Superior temporal gyrus (tissue), 1 donor: ENCODE measurements around the gene JAGN1.
"Not testable (repeated sequence)": the region's sequence is repeated elsewhere in the genome, so short reads cannot be mapped to it uniquely, and the experiment has no call there.

Experiments
- DNase-seq: peaks from one replicate; pipeline ENCODE4 v3.0.0-alpha.2; 2016; ENCODE audit errors: extremely low spot score

JAGN1 gene

DNA sequence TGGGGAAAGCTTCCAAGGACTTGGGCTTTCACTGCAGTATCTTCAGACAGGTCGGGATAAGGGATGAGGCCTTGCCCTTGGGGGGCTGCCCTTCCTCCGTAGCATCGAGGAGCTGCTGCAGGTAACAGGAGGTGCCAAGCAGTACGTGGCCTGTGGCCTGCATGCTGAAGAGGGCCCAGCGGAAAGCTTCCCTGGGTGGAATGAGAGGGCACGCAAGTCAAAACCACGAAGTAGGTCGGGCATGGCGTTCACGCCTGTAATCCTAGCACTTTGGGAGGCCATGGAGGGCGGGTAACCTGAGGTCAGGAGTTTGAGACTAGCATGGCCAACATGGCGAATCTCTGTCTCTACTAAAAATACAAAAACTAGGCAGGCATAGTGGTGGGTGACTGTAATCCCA is 23.3 kb upstream of the JAGN1 start:
- no peak for DNase-seq

DNA sequence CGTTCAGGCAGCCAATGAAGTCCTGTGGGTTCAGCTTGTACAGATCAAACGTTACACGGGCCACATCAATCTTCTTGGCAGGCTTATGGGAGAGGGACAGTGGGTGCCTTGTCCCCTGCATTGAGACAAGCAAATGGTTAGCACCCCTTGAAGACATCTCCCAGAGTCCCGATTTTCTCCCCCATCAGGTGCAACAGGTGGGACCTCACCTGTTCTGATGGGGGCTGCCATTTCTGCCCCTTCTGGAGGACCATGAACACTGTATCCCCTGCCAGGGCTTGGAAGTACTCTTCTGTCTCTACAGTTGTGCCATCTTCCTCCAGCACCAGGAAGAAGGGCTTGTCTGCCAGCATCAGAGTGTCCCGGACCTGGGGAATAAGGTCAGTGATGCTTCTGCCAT is 20.5 kb upstream of the JAGN1 start:
- no peak for DNase-seq

DNA sequence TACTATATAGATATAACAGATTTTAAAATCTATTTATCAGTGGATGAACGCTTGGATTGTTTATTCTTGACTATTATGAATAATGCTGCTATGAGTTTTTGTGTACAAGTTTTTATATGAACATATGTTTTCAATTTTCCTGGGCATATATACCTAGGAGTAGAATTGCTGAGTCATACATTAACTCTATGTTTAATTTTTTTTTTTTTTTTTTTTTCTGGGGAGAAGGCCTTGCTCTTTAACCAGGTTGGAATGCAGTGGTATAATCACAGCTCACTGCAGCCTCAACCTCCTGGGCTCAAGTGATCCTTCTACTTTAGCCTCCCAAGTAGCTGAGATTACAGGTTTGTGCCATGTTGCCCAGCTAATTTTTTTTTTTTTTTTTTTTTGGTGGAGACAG is 19.4 kb upstream of the JAGN1 start:
- no peak for DNase-seq

DNA sequence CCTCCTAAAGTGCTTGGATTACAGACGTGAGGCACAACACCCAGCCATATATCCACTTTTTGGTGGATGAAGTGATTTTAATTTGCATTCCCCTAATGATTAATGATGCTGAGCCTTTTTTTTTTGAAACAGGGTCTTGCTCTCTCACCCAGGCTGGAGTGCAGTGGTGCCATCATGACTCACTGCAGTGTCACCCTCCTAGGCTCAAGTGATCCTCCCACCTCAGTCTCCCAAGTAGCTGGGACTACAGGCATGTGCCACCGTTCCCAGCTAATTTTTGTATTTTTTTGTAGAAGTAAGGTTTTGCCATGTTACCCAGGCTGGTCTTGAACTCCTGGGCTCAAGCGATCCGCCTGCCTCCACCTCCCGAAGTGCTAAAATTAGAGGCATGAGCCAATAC is 18.3 kb upstream of the JAGN1 start:
- not testable (repeated sequence) for DNase-seq

DNA sequence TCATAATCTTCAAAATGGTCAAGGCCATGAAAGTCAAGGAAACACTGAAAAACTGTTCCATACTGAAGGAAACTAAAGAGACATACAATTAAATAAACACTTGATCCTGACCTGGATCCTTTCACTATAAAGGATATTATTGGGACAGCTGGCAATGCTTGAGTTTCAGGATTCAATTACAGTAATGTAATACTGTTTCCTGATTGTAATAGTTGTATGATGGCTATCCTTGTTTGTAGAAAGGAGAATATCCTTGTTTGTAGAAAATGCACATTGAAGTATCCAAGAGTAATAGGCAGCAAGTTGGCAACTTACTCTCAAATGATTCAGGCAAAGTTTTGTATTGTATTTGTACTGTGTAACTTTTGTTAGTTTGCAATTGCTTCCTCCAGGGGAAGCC is 15.0 kb upstream of the JAGN1 start:
- DNase-seq: no peak

DNA sequence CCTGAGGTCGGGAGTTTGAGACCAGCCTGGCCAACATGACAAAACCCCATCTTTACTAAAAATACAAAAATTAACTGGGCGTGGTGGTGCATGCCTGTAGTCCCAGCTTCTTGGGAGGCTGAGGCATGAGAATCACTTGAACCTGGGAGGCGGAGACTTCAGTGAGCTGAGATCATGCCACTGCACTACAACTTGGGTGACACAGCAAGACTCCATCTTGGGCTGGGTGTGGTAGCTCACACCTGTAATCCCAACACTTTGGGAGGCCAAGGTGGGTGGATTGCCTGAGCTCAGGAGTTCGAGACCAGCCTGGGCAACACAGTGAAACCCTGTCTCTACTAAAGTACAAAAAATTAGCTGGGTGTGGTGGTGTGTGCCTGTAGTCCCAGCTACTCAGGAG is 14.2 kb upstream of the JAGN1 start:
- not testable (repeated sequence) for DNase-seq

DNA sequence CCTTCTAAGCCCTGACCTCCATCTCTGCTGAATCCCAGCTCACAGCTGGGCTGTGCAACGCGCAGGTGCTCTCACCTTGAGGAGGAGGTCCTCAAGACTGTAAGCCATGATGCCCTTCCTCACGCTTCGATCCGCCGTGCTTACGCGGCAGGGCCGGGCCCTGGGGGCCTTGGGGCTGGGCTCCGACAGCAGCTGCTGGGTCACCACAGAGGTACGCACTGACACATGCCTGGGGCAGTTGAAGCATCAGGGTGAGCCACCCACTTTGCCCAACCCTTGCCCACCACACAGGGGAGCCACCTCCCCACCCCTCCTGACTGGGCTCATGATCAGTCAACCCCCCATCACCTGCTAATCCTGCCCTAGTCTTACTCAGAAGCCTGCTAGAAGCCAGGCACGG is 13.4 kb upstream of the JAGN1 start:
- no peak for DNase-seq

DNA sequence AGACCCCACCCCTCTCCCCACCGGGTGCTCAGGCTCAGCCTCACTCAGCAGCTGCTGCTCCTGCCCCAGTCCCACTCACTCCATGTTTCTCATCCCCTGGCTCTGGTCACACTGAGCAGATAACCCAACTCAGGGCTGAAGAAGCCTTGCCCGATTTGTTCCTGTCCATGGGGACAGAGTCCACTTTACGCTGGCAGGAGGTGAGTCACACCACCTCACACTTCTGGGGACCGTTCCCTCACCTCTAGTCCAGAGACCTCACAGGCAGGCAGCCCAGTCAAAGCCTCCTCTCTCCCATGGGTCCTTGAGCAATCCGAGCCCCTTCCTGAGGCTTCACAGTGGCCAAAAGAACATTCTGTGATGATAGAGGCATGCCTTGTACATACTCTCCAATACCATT is 11.7 kb upstream of the JAGN1 start:
- no peak for DNase-seq

DNA sequence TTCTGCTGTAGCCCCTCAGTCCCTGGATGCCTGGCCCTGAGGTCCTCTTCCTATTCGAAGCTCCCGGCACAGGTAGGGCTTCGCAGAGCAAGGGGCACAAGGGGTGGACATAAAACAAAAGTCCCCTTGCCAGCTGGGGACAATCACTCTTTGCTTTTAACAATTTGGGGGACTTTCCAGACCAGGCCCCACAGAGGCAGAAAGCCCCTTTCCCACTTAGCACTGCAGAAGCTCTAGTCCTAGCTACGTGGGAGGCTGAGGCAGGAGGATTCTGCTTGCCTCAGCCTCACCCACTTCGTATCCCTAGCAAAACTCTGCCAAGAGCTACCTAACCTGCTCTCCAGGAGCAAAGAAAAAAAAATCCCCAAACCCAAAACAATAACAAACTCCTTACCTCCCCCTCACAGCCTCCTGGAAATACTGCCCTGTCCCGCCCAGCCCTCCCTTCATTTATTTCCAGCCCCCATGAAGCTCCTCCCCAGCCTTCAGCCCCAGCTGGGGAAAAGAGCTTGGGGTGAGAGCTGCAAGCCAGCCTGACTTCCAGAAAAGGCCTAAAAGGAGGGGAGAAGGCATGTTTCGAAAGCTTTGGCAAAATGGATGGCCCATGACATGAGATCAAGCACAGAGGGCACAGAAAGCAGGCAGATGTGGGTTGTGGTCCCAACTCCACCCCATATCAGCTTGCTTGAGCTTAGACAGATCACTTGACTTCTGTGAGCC is 10.4 kb upstream of the JAGN1 start, which contains the start of gene CIDEC:
CIDEC (minus strand) TSS at position 424 of the 720 bp plus-strand sequence. CDS start 1,767 bp downstream, outside the sequence.
- DNase-seq: no peak

DNA sequence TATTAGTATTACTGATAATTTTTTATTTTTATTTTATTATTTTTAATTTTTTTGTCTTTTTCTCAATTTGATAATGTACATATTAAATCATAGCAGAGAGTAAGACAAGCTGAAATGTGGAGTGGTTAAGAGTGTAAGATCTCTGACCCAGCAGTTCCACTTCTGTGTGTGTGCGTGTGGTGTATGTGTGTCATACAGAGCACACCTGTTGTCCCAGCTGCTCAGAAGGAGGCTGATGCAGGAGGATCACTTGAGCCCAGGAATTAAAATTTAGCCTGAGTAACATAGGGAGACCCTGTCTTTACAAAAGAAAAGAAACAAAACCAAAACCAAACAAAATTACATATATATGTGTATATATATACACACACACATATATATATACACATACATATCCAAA is 9.0 kb upstream of the JAGN1 start:
- no peak for DNase-seq

DNA sequence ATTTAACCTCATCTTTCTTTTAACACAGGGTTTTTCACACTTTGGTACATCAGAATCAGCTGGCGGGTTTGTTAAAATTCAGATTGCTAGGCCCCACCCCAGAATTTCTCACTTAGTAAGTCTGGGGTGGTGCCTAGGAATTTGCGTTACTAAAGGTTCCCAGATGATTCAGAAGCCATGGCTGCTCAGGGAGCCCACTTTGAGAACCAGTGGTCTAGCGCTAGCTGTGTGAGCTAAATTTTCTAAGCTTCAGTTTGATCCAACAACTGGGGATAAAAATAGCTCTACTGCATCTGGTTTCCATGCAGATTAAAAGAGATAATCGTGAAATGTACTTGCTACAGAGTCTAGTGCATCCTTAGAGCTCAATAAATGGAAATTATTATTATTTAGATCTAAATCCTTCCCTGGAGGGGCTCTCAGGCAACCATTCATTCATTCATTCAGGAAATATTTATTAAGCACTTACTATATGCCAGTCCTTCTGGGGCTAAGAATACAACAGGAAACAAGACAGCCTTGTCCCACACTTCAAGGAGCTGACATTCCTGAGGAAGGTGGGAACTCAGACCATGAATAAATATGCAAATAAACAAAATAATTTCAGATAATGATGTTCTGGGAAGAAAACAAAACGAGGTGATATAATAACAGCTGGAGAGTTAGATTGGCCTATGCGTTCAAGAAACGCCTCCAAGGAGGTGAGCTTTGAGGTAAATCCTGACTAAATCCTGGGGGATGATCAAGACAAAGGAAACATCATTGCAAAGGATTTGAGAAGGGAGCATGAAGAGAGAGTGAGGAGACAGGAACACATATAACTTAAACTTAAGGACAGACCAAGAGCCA is 6.5 kb upstream of the JAGN1 start:
- no peak for DNase-seq

DNA sequence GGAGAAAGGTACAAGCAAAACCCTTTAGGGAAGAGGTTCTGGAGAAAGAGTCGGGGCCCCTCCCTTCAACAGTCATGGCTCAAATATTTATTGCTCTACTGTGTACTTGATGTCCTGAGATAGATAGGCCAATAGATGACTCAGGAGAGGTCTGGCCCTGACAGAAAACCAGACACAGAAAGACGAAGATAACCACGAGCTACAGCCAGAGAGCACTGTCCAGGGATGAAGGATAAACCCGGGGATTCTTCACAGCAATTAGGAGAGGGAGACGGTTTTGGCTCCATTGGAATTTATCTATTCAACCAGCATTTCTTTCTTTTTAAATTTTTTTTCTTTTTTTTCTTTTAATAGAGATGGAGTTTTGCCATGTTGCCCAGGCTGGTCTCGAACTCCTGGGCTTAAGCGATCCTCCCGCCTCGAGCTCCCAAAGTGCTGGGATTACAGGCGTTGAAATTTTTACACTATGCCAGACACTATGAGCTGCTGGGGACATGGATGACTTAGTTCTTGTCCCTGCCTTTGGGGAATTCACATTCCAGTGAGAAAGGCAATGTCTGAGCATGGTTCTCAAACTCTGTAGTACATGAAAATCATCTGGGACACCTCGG is 5.8 kb upstream of the JAGN1 start:
- no peak for DNase-seq

DNA sequence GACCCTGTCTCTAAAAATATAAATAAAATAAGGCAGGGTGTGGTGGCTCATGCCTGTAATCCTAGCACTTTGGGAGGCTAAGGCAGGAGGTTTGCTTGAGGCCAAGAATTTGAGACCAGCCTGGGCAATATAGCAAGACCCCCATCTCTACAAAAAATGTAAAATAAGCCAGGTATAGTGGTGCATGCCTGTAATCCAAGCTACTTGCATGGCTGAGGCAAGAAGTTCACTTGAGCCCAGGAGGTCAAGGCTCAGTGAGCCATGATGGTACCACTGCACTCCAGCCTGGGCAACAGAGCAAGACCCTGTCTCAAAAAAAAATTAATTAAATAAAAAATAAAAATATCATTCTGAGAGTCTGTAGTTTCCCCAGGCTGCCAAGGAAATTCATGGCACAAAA is 4.1 kb upstream of the JAGN1 start:
- DNase-seq: no peak

DNA sequence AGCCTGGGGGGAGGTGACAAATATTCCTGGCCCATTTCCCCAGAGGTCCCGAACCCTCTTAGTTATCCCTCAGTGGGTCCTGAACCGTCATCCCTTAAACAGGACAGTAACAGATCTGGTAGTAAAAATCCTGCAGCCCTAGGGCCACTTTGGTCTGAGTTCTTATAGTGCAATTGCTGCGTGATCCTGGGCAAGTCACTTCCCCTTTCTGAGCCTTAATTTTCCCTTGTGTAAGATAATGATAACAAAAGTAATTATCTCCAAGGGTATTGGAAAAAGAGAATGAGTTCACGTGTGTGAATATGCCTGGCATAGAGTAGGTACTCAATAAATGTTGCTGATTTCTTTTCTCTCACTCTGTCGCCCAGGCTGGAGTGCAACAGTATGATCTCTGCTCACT is 2.9 kb upstream of the JAGN1 start:
- no peak for DNase-seq

DNA sequence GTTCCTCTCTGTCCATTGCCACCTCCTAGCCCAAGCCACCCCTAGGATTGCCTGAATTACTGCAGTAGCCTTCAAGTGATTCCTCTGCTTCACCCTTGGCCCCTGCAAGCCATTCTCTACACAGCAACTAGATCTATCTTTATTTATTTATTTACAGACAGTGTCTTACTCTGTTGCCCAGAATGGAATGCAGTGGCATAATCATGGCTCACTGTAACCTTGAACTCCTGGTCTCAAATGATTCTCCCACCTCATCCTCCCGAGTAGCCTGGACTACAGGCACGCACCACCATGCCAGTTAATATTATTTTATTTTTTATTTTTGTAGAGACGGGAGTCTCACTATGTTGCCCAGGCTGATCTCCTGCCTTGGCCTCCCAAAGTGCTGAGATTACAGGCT is 1.9 kb upstream of the JAGN1 start:
- DNase-seq: no peak

DNA sequence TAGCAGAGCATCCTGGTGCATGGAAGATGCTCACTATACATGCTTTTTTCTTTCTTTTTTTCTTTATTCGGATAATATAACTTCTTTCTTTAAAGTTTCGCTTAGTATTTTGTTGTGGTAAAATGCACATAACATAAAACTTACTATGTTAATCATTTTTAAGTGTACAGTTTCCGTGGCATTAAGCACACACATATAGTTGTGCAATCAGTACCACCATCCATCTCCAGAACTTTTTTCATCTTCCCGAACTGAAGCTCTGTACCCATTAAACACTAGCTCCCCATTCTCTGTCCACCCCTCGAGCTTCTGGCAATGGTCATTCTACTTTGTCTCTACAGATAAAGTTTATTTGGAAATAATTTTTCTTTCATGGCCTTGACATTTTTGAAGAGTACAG is 1.0 kb upstream of the JAGN1 start:
- DNase-seq: no peak

DNA sequence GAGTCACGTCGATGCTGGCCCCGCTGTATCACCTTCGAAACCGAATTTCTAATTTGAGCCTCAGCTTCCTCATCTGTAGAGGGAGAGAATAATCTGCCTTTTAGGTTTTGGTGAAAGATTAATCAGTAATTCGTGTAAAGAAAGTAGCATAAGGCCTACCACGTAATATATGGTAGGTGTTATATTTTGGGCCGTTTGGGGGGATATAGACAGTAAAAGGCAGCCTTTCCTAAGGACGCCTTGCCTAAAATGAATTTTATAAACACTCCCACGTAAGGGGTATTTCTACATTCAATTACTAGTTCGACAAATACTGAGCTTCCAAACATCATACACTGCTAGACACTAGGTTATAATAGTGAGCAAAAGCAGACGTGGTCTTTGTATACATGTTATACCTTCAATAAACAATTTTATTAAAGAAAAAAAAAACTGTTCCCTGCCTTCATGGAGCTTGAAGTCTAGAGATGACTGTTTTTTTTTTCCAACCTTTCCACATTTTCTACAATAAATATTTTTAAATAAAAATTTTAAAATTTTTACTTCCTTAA is 737 bp downstream of the JAGN1 start:
- DNase-seq: peak; percentile 17

DNA sequence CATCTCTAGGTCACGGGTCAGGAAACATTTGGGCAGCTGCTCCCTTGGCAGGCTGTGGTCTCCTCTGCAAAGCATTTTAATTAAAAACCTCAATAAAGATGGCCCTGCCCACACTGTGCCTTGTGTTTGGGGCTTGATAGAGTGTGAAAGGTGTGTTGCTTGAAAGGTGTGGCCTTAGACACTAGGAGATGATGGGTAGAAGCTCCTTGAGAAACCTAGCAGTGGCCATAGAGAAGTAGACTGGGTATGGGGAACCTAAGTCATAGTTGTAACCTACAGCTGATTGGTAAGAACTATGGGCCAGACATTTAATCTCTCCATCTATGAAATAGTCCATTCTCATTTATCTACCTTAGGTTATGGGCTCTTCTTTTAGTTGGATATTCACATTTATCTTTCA is 3.3 kb downstream of the JAGN1 start:
- DNase-seq: no peak

DNA sequence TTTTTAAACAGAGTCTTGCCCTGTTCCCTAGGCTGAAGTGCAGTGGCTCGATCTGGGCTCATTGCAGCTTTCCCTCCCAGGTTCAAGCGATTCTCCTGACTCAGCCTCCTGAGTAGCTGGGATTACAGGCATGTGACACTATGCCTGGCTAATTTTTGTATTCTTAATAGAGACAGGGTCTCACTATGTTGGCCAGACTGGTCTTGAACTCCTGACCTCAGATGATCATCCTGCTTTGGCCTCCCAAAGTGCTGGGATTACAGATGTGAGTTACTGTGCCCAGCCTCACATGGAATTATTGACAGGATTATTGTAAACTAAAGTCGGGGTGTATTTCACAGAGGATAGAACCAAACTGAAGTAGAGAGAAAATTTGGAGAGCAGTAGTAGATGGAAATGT is 5.3 kb downstream of the JAGN1 start:
- DNase-seq: not testable (repeated sequence)

DNA sequence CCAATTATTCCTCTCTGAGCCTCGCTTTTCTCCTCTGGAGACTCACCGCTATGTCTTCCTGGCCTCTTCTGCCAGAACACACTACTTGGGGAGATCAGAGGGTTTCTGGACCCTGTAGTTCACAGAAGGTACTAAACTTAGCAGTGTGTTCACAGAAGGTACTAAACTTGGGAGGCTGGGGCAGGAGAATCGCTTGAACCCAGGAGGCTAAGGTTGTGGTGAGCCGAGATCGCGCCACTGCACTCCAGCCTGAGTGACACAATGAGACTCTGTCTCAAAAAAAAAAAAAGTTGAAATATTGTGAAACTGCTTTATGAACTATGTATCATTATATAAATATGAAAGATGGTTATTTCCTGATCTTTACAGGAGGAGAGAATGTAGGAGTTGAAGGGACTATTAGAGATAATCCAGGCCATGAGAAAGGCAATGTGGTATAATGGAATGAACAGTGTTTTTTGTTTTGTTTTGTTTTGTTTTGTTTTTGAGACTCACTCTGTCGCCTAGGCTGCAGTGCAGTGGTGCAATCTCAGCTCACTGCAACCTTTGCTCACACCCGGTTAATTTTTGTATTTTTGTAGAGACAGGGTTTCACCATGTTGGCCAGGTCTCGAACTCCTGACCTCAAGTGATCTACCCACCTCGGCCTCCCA is 6.5 kb downstream of the JAGN1 start:
- DNase-seq: not testable (repeated sequence)

DNA sequence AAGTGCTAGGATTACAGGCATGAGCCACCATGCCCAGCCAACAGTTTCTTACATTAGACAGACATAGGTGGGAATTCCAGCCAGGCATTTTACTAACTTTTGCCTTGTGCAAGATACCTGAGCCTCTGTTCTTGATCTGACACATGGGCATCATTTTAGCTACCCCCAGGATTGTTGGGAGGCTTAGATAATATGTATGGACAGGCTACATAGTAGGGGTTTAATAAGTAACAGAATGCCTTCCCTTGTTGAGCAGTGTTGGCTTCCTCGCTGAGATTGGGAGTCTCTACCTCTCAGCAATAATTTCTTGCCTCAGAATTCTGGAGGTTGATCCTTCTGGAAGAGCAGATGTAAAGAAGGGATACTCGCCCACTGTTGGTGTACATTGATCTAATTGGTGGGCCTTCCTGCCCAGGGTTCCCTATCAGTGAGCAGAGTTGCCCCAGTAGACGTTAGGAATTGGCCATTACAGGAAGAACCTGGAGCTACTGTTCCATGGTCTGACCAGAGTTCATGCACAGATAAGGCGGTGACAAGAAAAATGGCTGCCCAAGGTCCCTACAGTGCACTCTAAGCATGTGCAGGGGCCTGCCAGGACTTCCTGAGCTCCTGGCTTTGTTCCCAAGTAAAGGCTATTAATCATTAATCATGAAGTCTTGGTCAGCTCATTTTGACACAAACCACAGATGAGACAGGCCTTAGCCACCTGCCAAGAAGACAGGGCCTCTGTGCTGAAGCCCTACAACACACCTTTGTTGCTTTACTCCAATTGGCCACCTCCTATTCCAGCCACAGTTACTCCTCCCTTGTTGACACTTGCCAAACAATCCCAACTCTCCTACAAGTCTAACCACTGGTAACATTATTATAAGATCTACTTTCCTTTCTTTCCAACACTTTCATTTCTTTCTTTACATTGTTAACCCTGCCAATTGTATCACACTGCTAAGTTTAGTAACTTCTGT is 7.3 kb downstream of the JAGN1 start:
- no peak for DNase-seq
